G401 (cell line): ENCODE results near the gene NAALADL2. TPM values are rescaled to one million over a fixed set of nuclear protein-coding genes. Genes with fewer than 3 reads are reported as not detected.

ENCODE experiments used
- DNase-seq: peaks from one replicate; pipeline ENCODE4 v3.0.0-alpha.2; 2015; ENCODE audit warnings: low spot score
- in situ Hi-C: cut with HindIII; loops from 2 replicates; pipeline ENCODE4 v1.10.0; 2016; ENCODE audit warnings: low sequenced_read_pairs, mixed read lengths
- total RNA-seq: library from RNA; depleted of rRNA; stranded (reverse); fragments of >200 nt; shearing (Covaris generic); gene quantifications from 2 replicates; pipeline ENCODE4 v1.2.3, GENCODE V29; 2014

NAALADL2 gene
- total RNA-seq, 1 experiment from 2014 or later = 1.3 TPM

DNA sequence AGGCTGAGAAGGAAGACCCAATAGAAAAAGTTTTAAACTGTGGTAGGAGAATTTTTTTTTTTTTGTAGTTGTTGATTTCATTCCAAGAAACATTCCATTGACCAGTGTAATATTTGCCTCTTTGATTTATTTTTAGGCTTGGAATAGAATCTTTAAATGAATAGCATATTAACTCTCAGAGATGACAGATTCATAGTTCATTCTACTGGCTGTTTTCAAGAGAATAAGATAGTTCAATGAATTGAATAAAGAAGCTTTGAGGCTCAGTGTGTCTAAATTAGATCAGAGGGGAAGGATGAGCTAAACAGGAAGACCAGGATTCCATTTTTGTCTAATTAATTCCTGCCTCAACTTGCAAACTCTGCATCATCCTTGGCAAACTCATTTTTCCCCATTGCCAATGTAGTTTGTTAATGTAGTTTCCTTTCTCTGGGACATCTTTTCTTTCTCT, 98.4 kb downstream of the NAALADL2 start:
- DNase-seq = no peak
- in situ Hi-C loops = no loop called here

DNA sequence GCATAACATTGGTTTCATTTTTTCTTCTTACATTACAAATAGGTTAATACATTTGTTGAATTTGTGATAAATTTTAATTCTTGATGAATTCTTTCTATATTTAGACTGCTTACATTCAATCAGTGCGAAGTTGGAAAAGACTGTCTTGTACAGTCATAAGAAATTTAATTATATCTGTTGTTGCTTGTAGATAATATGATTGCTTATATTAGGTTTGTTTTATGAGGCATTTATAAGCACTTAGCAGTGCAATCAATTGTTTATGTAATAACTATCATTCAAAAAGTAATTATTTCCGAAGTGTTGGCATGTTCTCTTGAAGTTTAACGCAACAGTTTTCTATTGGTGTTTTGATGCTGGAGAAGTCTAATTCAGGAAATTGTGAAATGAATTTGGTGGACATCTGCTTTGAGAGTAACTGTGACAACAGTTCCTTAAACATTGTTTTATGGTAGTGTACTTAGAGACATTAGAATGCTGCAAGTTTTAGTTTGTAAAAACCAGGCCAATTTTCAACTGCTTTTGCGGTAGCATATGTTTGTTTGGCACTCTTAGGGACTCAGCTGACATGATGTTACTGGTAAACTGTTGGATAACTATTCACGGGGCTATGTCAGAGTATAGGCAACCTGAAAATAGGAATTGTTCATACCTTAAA, 99.7 kb downstream of the NAALADL2 start:
- in situ Hi-C loops = no loop called here
- DNase-seq = no peak

DNA sequence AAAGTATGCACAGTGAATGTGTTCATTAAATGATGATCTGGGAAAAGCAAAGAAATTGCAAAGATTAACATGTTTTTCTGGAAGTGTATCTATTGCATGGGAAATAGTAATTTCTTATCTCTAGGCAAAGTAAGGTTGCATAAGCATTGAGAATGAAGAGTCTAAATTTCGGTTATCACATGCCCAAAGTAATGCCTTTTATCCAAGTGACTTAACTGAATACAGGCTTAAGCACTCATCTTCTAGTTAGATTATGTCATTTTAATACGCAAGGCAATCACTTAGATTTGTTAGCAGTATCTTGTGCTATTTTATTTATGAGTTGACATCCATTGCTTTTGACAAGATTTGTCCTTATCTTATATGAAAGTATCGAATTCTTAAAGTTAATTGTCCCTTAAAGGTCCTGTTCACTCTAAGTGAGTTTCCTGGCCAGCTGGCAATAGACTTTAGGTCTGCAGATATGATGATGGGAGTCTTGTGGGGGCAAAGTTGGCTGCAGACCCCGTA, 100.5 kb downstream of the NAALADL2 start:
- in situ Hi-C loops = no loop called here

DNA sequence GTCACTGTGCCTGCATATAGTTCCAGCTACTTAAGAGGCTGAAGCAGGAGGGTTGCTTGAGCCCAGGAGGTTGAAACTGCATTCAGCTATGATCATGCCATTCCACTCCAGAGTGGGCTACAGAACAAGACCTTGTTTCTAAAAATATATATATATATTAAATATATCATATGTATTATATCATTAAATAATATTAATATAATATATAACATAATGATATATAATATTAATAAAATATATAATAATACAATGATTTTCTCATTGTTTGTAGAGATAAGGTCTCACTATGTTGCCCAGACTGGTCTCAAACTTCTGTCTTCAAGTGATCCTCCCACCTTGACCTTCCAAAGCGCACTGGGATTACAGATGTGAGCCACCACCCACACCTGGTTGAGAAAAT, 101.8 kb downstream of the NAALADL2 start:
- no peak for DNase-seq
- in situ Hi-C loops = no loop called here

More for the DNA sequence above, 100.5 kb downstream of the NAALADL2 start:
- DNase-seq = no peak

DNA sequence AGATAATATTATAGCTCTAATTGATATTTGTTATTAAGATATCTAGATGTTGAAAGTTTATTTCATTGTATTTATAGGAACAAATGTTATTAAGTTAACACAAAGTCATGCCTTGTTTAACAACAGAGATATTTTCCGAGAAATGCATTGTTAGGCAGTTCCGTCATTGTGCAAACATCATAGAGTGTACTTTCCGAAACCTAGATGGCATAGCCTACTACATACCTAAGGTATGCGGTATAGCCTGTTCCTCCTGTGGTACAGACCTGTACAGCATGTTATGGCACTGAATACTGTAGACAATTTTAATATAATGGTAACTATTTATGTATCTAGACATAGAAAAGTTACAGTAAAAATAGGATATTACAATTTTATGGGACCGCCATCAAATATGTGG, 114.3 kb downstream of the NAALADL2 start:
- in situ Hi-C loops = no loop called here
- DNase-seq = no peak

DNA sequence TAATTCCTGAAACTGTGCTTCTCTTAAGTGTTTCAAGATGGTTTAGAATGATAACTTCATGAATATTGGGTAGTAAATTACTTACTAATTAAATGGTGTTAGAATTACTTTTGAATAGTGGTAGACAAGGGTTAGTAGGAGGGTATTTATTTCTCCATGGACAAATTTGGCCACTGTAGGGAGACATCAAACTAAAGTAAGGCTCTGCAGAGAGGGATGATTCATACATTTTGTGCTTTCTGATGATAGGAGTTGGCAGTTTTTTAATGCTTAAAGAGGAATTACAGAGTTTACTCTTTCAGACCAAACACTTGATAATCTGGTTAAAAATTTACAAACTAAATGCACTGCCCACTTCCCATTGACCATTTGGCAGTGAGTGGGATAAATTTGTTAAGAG, 127.6 kb downstream of the NAALADL2 start:
- DNase-seq = no peak
- in situ Hi-C loops = no loop called here

DNA sequence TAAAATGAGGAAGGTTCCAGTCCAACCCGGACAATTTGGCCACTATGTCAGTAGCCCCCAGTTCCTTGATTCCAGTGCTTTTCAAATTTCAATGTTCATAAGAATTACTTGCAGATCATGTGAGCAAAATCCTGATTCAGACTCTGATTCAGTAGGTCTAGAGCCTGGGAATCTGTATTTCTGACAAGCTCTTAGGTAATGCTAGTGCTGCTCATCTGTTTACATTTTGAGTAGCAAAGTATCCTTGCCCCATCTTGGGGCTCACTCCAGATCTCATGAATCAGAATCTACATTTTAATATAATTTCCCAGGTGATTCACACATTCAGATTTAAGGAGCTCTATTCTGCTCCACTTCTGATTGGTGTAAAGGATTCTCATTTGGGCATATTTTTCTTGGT, 142.0 kb downstream of the NAALADL2 start:
- in situ Hi-C loops = no loop called here
- no peak for DNase-seq

DNA sequence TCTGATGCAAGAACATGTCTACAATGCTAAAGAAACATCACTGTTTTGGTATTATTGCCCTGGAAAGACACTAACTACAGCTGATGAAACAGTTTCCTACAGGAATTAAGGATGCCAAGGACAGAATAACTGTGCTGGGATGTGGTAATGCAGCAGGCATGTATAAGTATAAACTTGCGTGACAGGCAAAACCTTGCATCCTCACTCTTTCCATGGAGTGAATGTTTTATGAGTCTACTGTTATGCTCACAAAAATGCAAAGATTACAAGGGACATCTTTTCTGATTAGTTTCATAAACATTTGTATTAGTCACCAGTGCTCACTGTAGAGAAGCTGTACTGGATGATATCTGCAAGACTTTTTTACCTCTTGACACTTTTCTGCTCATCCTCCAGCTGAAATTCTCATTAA, 143.6 kb downstream of the NAALADL2 start:
- DNase-seq = no peak
- in situ Hi-C loops = no loop called here

DNA sequence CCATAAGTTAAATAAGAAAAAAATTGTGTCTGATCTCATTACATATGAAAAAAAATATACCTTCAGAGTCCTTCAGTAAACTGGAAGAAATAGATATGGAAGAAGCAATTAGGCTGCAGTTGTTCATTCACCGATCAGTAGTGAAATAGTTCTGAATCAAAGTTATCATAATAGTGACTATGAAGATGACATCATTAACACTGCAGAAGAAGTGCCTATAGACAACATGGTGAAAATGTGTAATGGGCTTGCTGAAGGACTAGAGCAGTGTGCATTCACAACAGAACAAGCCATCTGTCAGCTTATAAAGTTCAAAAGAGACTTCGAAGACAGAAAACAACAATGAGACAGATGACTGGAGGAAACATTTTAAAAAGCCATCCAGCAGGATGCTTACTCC, 144.5 kb downstream of the NAALADL2 start:
- DNase-seq = no peak
- in situ Hi-C loops = no loop called here

DNA sequence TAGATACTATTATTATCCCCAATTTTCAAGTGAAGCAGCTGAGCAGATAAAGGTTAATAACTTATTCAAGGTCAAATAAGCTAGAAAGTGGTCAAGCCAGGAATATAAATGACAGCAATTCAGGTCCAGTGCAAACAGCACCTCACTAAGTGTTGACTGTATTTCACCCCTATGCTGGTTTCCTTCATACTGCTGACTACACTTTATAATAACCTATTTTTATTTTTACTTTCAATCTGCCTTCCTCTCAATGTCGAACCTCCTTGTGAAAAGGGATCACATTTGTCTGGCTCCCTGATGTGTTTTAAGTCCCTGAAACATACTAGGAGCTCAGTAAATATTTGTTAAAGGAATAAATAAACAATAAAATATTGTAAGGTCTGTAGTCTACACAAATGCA, 146.1 kb downstream of the NAALADL2 start:
- in situ Hi-C loops = no loop called here
- no peak for DNase-seq

DNA sequence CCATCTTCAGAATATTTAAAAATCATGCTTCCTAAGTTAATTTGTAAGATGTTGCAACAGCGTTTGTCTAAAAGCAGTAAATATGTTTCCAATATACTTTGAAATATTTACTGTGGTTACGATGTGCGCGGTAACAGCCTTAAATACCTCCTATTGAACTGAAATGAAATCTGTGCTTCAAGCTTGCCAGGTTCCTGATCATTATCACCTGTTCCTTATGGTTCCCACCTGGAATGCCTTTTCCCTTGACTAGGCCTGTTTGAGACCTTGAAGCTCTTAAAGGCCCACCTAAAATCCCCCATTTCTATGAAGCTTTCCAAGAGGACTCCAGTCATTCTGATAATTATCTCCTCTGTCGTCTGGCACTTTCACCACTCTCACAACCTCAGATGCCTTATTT, 146.7 kb downstream of the NAALADL2 start:
- no peak for DNase-seq
- in situ Hi-C loops = no loop called here

DNA sequence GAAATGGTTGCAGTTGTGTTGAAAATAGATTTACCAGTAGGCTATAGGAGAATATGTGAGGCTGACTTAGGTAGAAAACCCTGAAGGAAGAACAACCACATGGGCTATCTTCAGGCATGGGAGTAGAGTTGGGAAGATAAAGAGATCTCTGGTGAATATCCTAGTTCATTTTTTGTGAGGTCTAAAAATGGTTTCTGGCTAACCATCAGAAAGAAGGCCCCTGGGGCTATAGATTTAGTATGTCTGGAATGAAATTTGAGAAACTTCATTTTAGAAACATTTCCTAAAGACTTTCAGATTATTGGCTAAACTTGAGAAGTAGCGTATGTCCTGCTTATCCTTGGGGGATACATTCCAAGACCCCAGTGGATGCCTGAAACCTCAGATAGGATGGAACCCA, 148.2 kb downstream of the NAALADL2 start:
- no peak for DNase-seq
- in situ Hi-C loops = no loop called here

DNA sequence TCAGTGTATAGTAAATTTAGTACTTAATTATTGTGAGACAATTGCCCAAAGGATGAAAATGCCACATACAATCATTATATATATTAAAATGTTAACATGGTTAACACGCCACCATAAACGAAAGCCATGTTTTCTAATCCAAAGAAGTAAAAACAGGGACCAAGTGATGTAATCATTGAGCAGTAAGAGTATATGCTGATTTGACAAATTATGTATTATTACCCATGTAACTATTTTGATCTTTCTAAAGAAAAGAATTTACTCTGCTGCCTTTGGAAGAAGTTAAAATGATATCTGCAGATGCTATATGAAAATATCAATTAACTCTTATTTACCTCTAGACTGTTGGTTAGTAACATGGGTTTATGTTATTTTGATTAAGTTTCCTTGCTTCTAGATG, 150.2 kb downstream of the NAALADL2 start:
- no peak for DNase-seq
- in situ Hi-C loops = no loop called here

DNA sequence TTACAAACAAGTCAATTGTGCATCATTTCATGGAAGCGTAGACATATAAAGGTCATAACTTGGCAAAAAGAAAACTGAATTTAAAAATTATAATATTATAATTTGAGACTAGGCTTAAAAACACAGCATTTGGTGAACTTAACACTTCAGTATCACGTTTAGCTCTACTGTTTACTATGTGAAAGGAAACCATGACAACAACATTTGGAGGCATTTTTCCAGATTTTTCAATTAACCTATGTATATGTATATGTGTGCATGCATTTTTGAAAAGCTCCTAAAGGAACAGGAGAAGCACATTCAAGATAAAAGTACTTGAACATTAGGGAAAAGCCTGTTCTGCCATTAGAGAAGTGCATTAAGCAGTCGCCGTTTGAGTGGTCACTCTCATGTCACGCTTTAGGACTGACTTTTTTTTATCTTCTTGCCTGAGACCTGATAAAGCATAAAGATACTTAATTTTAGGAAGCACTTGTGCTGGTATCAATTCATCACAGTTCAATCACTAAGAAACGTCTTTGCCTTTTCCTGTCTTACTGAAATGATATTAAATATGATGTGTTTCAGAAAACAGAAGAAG, 156.0 kb downstream of the NAALADL2 start:
- DNase-seq = no peak
- in situ Hi-C loops = no loop called here

DNA sequence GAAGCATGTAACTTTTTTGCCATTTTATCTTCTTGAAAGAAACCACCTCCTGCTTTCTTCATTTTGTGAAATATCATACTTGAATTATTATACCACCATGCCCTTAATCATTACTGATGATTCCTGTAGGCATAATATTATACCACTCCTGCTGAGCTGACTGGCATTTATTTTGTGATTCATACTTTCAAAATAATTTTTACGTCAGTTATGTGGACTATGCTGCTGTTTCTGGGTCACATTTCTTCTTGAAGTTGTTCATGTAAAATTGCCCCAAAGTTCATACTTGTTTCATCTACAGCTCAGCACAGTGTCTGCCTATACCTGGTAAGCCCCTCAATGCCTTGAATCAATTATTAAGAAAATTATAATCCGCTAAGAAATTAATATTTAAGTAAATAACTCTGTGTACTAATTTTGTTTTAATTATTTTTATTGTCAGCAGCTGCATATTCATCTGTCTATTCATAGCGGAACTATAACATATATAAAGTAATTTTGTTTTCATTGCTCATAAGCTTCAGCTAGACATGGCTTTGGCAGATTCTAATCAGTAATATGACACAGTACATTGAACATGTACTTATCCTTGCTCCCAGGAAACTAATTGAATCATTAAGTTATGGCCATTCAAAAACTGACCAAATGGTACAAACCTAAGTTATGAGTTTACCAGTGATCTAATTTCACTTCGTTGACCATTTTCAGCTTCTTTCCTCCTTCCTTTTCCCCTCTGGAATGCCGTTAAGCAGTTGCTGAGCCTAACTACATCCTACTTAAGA, 160.0 kb downstream of the NAALADL2 start:
- no peak for DNase-seq
- in situ Hi-C loops = no loop called here

DNA sequence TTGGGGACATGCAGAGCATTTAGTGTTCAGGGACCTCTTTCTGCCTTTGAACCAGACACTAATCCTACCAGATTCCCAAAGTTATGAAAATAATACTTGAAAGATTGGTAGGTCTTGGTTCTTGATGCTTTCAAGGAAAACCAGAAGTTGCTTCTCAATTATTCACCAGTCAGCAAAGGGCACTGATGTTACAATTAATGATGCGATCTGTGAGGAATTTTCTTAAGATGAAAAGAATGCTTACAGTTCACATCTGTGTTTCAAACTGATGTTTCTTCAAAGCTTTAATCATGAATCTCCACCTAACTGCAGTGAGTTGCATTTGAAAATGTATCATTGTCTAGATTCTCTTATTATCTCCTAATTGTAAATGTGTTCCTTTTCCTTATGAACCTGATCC, 161.0 kb downstream of the NAALADL2 start:
- in situ Hi-C loops = no loop called here
- DNase-seq = no peak

DNA sequence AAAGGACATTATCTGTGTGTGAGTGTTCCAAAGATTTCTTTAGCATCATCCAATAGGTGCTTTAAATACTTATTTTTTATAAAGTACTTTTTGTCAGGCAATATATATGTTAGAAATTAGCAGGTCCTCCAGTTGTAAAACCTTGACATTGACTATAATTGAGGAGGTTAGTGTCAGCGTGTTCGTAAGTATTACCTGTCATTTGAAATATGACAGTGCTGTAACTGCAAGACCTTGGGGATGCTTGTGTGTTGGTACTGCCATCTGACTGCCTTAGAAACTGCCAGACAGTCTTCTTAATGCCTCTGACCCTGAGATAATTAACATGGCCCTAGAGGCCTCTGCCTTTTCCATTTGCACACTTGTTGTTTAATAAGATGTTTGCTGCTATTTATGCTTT, 170.7 kb downstream of the NAALADL2 start:
- DNase-seq = no peak
- in situ Hi-C loops = no loop called here

DNA sequence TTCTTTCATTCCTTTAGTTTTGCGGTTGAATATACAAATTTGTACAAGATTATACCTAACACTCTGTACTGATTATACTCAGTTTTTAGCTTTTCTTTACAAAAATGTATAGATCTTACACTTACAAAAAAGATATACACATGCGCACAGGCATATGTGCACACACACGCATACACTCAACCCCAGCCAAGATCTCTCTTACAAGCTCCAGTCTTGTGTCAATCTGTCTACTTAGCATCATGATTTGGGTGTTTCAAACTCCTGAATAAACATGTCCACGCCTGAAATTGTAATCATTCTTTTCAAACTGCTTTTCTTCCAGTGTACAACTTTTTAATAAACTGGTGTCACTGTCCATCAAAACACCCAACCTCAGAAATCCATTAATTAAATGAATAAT, 180.7 kb downstream of the NAALADL2 start:
- no peak for DNase-seq
- in situ Hi-C loops = no loop called here

DNA sequence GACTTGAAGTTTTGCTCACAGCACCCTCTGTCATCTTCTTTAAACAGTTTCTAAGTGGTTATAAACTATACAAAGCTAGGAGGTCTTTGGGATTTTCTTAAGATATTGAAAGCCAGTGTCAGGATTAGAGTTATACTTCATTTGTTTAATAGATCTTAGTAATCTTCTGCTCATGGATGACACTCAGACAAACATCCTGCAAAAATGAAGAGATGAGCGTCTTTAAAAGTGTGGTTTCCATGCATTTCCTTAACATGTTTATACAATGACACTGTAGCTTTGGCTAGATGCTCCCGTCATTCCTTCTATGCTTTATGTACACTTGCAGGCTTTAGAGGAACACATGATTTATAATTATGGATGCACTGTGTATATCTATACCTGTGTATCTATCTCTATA, 182.2 kb downstream of the NAALADL2 start:
- in situ Hi-C loops = no loop called here
- no peak for DNase-seq

DNA sequence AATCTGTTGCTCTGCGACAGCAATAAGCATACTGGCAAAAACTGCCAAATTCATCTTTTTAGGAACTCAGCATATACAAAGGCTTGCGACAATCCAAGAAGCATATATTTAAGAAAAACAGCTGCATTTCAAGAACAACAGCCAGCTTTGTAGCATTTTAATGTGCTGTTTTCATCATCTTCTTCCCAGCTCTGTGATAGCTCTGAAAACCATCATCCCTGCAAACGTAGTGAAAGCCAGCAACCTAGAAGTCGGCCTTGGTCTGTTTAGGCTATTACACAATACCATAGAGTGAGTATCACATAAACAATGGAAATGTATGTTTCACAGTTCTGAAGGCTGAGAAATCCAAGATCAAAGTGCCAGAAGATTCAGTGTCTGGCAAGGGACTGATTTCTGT, 187.5 kb downstream of the NAALADL2 start:
- DNase-seq = no peak
- in situ Hi-C loops = no loop called here
